ENCODE data around the gene HHAT.

HHAT gene

DNA sequence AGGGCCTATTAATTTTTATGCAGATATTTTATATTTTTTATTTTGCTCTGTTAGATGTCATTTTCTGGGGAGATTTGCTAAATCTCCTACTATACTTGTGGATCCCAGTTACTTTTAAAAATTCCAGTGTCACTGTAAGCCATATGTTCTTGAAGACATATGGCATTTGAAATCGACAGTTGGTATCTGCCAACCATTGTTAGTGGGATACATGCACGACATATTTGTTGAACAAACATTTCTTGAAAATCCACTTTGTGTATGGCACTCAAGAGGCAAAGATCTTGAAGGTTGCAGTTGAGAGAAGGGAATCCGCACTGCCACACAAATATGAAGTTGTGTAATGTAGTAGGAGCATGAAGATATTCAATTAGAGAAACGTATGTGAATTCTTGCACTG, 287.7 kb downstream of the HHAT start:
- DNase-seq, result no peak

GRCh38 chr1:210617293-210617692, 288.6 kb downstream of the HHAT start:
- no peak for DNase-seq

DNA sequence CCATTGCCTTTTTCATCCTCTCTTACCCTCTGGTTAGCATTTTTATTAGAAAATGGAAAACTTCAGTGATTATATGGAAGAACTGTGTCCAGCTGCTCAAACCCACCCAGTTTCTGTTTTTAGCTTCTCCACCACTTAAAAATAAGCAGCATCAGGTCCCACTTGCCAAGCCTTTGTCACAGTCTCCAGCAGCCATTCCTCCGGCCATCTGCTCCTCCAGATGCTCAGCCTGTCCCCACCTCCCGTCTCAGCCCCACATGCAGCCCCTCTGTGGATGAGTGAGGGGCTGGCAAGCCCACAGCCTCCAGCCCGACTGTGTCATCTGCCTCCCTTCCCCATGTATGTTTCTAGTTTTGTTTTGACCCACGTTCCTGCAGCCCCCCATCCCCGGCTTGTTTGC, 289.7 kb downstream of the HHAT start:
- DNase-seq, result no peak

DNA sequence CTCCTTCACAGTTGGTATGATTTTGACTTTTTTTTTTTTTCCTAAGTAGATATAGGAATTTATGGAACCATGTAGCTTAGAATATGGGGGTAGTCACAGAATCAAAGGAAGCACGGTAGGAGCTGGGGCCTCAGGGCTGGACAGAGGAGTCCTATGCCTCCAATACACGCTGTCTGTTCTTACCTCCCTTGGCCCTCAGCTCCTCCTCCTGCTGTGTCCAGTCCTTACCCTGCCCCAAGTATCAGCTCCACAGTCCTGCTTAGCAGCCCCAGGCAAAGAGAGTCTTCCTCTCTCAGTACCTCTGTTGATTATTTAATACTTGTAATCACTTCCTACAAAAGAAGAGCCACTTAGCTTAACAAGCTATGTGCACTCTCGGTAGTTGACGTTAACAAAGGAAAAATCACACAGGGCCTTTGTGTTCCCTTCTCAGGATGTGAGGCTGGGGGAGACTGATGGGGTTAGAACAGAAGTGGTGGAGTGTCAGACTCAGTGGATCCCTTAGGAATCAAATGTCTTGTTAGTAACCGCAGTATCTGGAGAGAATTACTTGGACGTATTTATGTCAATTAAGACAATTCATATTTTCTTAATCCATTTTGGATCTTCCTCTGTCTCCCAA, 292.3 kb downstream of the HHAT start:
- peak; percentile 76 for DNase-seq

DNA sequence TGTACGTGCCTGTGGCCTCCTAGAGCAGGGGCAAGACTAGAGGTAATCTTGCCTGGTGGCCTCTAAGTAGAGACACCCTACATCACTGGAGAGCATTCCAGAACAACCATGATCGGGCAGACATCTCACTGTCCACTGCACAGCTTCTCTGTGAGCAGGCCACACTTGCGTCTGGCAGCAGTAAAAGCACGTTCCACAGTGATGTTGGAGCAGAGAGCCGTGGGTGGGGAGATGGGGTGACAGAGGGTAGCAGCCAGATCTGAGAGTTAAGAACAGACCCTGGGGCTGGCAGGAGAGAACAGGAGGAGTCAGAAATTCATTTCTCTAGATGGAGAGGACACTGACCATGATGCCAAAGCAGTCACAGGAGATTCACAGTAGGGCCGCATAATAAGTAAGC, 293.0 kb downstream of the HHAT start:
- no peak for DNase-seq

DNA sequence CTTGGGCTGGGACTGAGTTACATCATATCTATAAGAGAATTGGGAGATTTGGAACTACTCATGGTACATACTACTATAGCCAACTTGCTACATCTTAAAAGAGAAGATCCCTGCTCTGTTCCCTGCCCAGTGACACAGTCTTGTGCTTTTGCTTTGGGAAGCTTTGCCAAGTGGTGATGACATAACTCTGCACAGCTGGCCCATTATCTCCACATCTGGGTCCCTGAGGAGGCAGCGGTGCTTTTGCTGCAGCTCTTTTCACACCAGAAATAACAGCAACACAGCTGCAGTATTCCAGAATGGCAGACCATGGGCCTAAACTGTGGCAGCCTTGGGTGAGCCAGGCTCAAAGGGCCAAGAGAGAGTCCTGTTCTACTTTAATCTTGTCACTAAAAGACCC, 296.0 kb downstream of the HHAT start:
- DNase-seq, result no peak

DNA sequence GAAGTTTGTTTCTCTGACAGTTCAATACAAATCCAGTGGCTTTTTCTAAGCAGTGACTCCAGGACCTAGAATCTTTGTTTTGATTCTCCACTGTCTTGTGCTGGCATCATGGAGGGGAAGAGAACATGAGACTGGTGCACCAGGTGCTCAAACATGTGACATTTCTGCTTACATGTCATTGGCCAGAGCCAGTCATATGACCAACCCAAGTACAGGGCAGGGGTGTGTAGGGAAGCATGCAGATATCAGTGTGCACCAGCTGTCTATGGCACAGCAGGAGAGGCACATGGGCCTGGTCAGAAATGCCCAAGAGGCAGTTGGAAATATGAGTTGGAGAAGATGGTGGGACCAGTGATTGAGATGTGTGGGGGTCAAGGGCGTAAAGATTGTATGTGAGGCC, 297.0 kb downstream of the HHAT start:
- DNase-seq, result no peak

- no peak for DNase-seq
Measured at GRCh38 chr1:210626341-210626740, 297.6 kb downstream of the HHAT start.

DNA sequence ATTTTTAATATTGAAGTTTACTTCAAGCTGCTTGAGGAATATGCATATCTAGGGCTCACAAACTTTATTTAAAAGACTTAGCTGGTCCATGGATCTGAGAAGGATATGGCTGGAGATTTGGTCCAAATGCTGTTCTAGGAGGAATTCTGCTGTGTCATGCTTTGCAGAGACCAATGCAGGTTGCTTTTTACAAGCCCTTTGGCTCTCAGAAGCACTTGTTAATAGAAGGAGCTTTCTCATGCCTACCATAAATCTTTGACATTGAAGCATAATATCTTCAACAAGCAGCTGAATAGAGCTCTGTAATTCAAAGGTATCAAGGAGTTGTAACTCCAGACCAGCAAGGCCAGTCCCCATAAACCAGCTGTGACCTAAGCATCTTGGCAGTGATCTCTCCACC, 299.1 kb downstream of the HHAT start:
- no peak for DNase-seq

- DNase-seq, result no peak
Measured at GRCh38 chr1:210629276-210629675, 300.6 kb downstream of the HHAT start.

DNA sequence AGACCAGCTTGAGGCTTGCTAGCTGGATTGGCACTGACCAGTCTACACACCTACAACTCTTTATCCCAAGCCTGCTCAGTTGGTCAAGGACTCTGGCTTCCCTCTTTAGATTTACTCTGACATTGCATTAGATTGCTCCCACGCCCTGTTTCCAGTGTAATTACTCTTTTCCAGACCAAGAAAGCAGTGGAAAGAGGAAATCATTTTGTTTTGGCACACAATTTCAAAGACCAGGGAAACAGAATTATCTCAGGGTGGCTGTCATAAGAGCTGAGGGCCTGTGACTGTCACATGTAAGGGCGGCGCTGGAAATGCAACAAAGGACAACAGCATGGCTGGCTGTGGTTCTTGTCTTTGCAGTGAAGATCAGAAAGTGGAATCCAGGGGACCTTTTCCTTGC, 302.7 kb downstream of the HHAT start:
- DNase-seq, result no peak

DNA sequence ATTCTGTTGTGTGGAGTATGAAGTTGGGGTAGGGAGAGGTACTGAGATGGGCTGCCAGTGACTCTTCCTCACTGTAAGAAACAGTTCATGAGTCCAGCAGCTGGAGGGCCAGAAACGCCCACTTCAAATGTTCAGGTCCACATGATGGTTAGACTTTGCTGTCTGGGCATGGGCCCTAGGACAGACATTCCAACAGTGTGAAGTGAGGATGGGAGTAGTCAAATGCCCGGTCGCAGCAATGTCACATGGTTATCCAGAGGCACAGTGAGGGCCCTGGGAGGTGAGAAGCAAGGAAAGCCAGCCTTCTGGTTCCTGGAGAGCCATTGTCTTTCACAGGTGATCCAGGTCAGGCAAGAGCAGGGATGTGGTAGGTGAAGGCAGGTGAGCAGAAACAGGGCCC, 304.4 kb downstream of the HHAT start:
- no peak for DNase-seq

DNA sequence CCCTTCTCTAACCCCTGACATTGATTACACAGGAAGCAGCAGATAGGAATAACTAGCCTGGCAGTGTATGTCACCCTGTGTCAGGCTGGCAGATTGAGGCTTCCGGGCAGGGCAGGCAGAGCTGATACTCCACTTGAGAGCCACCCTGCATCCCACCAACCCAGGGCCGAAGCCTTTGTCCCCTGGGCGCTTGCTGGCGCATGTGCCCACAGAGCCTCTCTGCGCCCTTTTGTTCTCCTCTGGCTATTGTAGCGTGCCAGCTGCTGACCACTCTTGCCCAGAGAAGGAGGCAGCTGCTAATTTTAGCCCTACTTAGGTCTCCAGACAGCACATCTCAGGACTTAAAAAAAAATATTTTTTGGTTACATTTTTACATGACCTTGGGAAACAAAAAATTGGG, 304.9 kb downstream of the HHAT start:
- DNase-seq, result no peak

- DNase-seq, result no peak
Measured at GRCh38 chr1:210635108-210635507, 306.4 kb downstream of the HHAT start.

DNA sequence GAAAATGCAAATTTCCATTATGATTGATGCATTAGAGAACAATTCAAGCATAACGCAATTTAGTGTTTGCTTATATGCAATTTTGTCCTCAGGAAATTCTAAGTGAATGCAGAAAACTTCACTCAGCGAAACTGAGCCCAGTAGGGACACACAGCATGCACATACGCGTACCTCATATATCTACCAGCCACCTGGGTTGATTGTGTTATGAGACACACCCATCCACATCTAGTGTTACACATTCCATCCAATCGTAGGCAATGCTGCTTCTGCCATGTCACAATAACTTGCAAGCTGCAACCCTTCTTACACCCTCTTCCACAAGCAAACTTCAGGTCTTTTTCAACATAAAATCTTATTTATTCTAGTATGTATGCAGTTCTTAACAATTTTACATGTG, 312.9 kb downstream of the HHAT start:
- no peak for DNase-seq

DNA sequence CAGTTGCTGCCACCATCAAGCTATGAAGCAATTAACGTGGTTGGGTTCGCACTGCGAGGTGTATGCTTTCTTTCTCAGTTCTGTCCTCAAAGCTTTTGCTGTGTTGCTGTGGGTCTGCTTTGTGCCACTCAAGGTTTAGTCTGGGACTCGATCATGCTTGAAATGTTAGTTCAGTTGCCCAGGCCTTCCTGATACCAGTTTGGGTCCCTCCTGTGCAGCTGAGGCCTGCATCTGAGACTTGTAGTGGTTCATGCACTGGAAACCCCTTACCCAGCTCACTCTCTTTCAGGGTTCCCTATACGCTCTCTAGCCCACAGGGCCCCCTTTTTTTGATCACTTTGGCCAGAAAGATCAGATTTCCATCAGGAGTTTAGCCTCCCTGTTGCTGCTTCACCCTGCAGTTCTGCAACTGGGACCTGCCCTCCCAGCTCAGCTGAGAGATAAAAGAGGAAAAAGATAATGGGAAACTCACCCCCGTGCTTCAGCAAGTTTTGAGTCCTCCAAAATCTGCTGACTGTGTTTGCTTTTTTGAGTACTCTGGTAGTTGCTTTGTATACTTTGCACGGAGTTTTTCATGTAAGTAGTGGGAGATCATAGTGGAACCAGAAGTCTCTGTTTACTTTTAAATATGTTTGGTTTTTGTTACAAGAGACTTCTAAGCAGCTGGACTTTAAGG, 317.0 kb downstream of the HHAT start:
- DNase-seq, result no peak

GRCh38 chr1:210646258-210646616, 317.5 kb downstream of the HHAT start:
- no peak for DNase-seq

DNA sequence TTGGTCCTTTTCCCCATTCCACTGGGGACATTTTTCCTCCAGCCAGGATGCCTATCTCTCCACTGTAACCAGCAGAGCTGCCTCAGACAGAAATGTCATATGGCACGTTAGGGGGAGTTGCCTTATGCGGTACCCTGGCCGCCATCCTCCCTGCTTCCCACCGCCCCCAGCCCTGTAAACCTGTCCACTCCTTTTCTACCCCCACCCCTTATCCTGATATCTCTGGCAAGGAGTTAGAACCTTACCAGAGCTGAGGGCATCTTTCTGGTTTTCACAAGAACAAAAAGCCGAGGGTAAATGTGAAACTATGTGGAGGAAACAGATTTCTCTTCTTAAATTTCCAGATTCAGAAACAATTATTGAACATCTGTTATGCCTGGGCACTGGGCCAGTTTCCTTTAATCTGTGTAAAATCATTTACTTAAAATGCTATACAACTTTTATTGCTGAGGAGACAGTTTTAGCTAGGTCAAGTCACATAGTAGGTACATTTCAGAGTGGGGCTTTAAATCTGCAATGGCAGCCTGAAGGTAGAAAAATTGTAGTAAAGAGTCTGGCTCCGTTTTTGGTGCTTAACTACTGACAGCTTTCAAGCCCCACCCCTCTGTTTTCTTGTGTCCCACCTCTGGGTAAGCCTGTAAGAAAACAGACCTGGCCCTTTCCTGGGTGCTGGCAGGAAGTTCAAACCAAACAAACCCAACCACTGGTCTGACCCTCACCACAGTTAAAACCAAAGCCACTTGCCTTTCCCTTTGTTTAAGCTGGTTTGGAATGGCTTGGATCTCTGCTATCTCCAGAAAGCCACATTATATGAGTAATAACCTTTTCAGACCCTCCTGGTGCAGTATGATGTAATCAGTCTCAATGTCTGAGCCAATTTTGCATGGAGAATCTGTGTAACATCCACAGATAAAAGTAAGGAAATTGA, 319.0 kb downstream of the HHAT start:
- no peak for DNase-seq

DNA sequence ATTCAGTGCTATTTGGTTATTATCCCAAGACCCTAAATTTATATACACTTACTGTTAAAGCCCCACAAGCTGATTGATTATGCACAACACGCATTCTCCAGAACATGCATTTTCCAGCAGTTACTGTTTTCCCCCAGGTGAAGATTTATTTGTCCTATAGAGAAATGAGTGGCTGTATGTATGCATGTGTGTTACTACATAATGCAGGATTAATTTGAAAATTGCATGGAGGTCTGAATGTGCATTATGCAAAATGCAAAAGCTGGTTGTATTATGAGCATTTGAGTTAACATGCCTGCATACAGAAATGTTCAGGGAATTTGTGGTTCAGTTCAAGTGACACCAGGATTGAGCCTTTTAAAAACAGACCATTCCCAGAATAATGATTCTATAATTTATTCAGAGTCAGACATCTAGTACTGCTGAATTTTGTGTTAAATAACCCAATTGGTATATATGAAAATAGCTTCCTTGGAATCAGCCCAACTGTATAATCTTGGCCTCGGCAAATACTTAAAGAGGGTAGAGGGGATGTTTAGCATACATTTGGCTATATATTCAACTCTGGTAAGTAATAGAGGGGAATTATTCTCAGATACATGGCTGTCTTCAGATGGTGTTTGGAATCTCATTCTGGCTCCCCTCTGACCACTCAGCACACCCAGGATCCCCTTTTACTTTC, 320.0 kb downstream of the HHAT start:
- DNase-seq, result no peak

DNA sequence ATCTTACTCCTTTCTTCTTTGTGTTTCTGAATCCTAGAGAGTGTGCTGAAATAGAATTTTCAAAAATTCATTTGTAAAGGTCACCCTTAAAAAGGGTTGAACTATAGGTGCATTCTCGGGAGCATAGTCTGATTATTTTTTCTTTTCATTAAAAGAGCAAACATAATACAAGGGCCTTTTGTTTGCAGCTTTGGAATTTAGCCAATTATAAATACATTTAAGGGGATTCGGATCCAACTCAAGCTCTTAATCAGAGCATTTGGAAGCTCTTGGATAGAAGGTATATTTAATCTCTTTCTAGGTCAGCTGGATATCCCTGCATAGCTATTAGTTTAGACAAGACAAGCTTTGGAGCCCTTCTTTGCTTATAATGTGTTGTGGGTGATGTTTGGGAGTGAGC, 321.7 kb downstream of the HHAT start:
- no peak for DNase-seq

DNA sequence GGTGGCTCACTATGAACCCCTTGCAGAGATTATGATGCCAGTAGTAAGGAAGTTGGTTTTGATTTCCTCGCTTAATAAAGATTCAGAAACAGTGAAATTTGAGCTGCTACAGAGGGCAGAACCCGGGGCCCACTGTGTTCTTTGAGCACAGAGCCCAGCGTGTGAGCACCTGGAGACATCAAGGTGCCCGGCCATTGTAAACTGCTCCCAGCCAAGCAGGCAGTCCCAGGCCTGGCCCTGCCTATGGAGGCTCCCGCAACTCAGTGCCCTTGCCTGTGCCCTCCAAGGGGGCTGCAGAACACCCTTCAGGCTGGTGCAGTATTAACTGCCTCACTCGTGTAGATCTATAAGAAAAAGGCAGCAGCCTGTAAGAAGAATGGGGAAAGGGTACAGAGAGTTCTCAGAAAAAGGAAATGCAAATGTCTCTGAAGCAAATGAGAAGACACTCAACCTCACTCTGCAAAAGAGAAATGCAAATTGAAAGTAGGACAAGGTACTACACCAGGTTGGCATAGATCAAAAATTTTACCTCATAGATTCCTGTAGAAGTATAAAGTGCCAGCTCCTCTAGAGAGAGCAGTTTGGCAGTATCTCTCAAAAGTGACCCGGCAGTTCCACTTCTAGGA, 323.7 kb downstream of the HHAT start:
- no peak for DNase-seq

GRCh38 chr1:210653771-210654170, 325.1 kb downstream of the HHAT start:
- no peak for DNase-seq

Measured in NCI-H1436 (cell line).